GM18511 (cell line): Measurements from ENCODE around the gene UTY.
"Not testable (repeated sequence)": the region's sequence is repeated elsewhere in the genome, so short reads cannot be mapped to it uniquely, and the experiment has no call there.

Experiments used
- ATAC-seq: cut with Tn5 transposase; IDR thresholded peaks from one replicate; pipeline ENCODE4 v1.9.1; 2021; ENCODE audit warnings: mild to moderate bottlenecking, moderate library complexity; ENCODE audit not compliant: unreplicated experiment

UTY gene

DNA sequence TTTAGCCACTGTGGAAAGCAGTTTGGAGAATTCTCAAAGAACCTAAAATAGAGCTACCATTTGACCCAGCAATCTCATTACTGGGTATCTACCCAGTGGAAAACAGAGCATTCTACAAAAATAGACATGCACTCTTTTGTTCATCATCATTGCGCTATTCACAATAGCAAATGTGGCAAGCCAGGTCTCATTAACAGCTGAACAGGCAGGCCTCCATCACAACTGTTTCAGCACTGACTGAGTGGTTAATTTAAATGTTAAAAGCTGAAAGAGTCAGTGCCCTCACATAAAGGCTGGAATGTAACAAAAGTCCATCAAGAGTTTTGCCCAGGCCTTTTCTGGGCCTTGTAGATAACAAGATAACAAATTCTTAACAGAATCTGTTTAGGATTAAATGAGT, 166.9 kb downstream of the UTY start:
- no peak for ATAC-seq

DNA sequence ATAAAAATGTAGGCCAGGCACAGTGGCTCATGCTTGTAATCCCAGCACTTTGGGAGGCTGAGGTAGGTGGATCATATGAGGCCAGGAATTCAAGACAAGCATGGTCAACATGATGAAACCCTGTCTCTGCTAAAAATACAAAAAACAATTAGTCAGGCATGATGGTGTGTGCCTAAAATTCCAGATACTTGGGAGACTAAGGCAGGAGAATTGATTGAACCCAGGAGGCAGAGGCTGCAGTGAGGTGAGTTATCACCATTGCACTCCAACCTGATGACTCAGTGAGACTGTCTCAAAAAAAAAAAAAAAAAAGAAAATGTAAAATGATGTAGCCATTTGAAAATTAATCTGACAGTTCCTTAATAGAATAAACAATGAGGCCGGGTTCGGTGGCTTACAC, 171.9 kb downstream of the UTY start:
- no peak for ATAC-seq

GRCh38 chrY:13300795-13301194, 179.0 kb downstream of the UTY start:
- no peak for ATAC-seq

- ATAC-seq: no peak
Measured at GRCh38 chrY:13299411-13299810, 180.4 kb downstream of the UTY start.

GRCh38 chrY:13296176-13296890, 183.5 kb downstream of the UTY start:
- no peak for ATAC-seq

- ATAC-seq: no peak
Measured at GRCh38 chrY:13295026-13295425, 184.8 kb downstream of the UTY start.

DNA sequence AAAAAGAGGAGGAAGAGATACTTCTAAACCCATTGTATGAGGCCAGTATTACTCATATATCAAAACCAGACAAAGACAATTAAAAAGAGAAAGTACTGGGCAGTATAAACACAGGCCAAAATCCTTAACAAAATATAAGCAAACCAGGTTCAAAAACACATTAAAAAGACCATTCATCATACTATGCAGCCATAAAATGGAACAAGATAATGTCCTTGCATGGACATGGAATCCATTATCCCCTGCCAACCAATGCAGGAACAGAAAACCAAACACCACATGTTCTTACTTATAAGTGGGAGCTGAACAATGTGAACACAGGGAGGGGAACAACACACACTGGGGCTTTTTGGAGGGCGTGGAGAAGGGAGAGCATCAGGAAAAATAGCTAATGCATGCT, 188.6 kb downstream of the UTY start:
- ATAC-seq: no peak

- not testable (repeated sequence) for ATAC-seq
Measured at GRCh38 chrY:13282151-13283054, 197.4 kb downstream of the UTY start.

DNA sequence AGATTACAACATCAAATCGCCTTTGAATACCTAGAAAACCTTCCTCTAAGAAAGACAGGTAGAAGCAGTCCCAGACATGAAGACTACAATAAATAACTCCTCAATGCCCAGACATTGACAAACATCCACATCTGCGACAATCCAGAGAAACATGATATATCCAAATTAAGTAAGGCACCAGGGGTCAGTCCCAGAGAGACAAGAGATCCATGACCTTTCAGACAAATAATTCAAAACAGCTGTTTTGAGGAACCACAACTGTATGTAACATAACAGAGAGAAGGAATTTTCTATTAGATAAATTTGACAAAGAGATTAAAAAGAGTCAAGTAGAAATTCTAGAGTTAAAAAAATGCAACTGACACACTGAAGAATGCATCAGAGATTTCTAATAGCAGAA, 200.3 kb downstream of the UTY start:
- no peak for ATAC-seq

GRCh38 chrY:13271706-13272105, 208.1 kb downstream of the UTY start:
- no peak for ATAC-seq

DNA sequence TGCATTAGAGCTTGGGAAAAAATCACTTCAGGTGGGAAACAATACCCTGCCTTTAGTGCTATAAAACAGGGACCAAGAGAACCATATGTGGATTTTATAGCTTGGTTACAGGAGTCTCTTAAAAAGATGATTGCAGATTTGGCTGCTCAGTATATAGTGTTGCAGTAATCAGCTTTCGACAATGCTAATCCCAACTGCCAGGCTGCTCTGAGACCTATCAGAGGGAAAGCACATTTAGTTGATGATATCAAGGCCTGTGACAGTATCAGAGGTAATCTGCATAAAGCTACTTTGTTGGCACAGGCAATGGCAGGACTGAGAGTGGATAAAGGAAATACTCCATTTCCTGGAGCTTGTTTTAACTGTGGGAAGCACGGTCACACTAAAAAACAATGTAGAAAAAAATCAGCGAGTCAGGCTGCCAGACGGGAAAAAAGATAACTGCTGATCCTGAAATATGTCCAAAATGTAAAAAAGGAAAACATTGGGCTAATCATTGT, 225.8 kb downstream of the UTY start:
- not testable (repeated sequence) for ATAC-seq

DNA sequence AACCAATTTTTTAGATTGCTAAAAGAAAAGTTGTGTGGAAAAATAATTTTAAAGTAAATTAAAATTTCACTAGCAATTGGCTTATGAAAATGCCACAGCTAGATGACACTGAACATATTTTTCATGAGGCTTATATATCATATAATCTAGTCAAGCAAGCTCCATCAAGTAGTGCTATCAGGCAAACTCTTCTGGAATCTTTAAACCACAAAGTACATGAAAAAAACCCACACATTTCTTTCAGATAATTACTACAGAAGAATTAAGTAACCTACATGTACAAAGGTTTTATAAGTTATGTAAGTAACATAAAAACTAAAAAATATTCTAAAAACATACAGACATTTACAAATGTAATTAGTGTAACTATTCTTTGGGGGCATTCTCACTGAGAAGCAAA, 229.4 kb downstream of the UTY start:
- ATAC-seq: no peak

- no peak for ATAC-seq
Measured at GRCh38 chrY:13243716-13244115, 236.1 kb downstream of the UTY start.

GRCh38 chrY:13233901-13234300, 245.9 kb downstream of the UTY start:
- no peak for ATAC-seq

GRCh38 chrY:13233118-13233517, 246.7 kb downstream of the UTY start:
- ATAC-seq: no peak

DNA sequence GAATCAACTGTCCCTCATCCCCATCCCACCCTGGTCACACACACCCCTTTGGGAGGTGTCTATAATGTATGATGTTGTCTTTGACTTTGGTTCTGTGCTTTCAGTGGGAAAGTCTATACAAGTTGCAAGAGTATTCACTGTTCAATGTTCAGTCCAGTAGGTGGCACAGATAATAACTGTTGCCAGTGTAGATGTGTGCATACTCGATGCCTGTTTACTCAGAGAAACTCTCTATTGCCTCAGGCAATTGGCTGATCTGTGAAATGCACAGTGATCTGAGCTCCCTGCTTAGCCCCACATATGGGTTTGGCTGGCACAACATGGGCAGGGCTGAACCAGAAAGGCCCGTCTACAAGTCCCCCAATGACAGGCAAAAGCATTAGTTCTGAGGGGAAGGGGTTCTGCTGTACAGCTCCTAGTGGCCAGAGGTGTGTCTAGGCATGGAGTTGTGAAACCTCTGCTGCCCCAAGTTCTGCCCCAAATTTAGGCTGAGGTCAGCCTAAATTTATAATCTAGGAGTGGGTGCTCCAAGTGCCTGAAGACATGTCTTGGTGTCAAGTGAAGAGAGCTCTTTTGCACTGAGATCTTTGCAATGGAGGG, 252.4 kb downstream of the UTY start:
- ATAC-seq: no peak

- no peak for ATAC-seq
Measured at GRCh38 chrY:13210961-13211646, 268.7 kb downstream of the UTY start.

- ATAC-seq: no peak
Measured at GRCh38 chrY:13205214-13205613, 274.6 kb downstream of the UTY start.
